Stimulated activated naive CD8-positive, alpha-beta T cell treated with anti-CD3 and anti-CD28 coated beads, Interleukin-15, Interleukin-2, amounts not matched to agents 100 U/mL and 50 U/mL, for 24 hours (primary cell): ENCODE data around the gene LYPD6.

Experiments used
- ATAC-seq: fragments of 150-1000 bp; cut with Tn5 transposase; one replicate; pipeline ENCODE4 v1.10.0; 2021
- DNase-seq: peaks from one replicate; pipeline ENCODE4 v3.0.0; 2021

Gene LYPD6

GRCh38 chr2:149348291-149348690, 17.9 kb downstream of the LYPD6 start:
- no peak for ATAC-seq
- no peak for DNase-seq

GRCh38 chr2:149353421-149353820, 23.0 kb downstream of the LYPD6 start:
- ATAC-seq = no peak
- no peak for DNase-seq

DNA sequence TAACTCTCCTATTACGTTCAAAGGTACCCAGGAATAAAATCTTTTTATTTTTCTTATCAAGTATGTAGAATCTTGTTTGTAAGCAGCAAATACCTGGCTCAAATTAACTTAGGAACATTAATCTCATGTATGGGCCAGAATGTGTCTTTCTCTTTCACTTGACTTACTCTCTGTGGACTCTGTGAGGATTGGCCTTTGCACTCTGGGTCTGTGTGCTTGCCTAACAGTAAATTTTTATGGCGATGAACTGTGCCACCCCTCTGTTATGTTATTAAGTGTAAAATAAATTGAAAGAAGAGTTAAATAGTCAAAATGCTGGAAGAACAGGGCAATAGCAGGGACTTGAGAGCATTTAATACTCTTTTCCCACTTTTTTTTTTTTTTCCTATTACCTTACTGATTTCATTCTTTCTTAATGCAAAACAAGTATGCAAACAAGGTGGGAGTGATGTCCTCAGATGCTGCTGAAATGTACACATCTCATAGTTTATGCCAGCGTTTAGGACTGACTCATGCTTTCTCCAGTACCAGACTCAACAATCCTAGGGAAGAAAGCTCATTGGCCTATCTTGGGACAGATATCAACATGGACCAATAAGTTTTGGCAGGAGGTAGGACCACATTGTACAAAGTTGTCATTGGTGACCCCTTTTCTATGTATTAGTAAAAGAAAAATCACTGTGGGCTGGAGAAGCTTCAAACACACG, 25.5 kb downstream of the LYPD6 start:
- no peak for ATAC-seq

GRCh38 chr2:149357058-149357457, 26.7 kb downstream of the LYPD6 start:
- DNase-seq (no peak), ATAC-seq (no peak)

More for the DNA sequence above, 25.5 kb downstream of the LYPD6 start:
- no peak for DNase-seq

GRCh38 chr2:149360106-149360505, 29.7 kb downstream of the LYPD6 start:
- ATAC-seq (no peak), DNase-seq (no peak)

GRCh38 chr2:149363958-149364357, 33.6 kb downstream of the LYPD6 start:
- DNase-seq = no peak
- no peak for ATAC-seq

DNA sequence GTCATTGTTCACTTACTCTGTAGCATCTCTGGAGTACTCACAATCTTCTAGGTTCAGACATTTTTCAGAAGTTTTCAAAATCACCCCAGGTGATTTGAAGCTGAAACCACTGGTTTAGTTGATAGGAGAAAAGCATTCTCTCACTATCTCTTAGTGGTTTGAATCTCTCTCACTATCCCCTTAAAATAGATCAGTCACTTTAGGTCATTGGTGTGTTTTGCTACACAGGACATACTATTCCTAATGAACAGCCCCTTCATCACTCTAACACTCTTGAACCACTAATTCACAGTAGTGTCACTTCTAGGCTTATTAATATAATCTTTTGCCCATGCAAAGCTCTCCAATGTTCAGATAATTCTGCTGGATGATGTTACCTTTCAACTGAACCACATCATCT, 34.5 kb downstream of the LYPD6 start:
- DNase-seq (no peak), ATAC-seq (no peak)

- DNase-seq = no peak
- ATAC-seq = no peak
Observed at GRCh38 chr2:149365931-149366583, 35.7 kb downstream of the LYPD6 start.

GRCh38 chr2:149370061-149370775, 39.8 kb downstream of the LYPD6 start:
- ATAC-seq (no peak), DNase-seq (no peak)

- ATAC-seq = no peak
Observed at GRCh38 chr2:149371476-149371875, 41.1 kb downstream of the LYPD6 start.

GRCh38 chr2:149375801-149376361, 45.5 kb downstream of the LYPD6 start:
- DNase-seq = no peak
- no peak for ATAC-seq

More at GRCh38 chr2:149371476-149371875, 41.1 kb downstream of the LYPD6 start:
- DNase-seq = no peak

DNA sequence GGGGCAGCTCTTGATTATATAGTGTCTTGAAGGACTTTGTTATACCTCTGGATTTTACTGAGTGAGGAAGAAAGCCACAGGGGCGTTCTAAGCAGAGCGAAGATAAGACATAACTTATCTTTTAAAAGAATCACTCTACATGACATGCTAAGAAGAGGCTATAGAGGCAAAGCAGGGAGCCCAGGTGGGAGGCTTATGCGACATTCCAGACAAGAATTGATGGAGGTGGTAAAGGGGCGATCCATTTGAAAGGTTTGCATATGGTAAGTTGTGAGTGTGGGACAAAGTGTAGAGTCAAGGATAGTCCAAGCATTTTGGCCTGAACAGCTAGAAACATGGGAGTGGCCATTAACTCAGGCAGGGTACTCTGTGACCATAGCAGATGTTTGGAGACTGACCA, 49.8 kb downstream of the LYPD6 start:
- DNase-seq (no peak), ATAC-seq (no peak)

- DNase-seq = no peak
- no peak for ATAC-seq
Observed at GRCh38 chr2:149383340-149383739, 53.0 kb downstream of the LYPD6 start.

- ATAC-seq (no peak), DNase-seq (no peak)
Observed at GRCh38 chr2:149385350-149385749, 55.0 kb downstream of the LYPD6 start.

DNA sequence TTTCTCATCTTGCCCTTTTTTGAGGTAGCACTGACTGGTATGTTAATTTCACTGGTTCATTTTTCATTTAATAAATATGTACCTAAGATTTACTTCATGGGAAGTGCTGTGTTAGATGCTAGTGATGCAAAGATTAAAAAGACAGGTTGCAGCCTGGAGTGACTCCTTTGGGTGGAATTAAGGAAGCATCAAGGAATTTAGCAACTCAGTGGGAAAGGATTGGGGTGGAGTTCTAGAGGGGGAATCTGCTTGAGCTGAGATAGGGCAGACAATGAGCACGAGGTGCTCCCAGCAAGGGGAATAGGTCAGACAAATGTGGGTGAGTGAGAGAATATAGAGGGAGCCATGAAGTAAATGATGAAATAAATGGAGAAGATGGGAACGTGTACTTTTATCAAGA, 57.0 kb downstream of the LYPD6 start:
- DNase-seq = no peak

DNA sequence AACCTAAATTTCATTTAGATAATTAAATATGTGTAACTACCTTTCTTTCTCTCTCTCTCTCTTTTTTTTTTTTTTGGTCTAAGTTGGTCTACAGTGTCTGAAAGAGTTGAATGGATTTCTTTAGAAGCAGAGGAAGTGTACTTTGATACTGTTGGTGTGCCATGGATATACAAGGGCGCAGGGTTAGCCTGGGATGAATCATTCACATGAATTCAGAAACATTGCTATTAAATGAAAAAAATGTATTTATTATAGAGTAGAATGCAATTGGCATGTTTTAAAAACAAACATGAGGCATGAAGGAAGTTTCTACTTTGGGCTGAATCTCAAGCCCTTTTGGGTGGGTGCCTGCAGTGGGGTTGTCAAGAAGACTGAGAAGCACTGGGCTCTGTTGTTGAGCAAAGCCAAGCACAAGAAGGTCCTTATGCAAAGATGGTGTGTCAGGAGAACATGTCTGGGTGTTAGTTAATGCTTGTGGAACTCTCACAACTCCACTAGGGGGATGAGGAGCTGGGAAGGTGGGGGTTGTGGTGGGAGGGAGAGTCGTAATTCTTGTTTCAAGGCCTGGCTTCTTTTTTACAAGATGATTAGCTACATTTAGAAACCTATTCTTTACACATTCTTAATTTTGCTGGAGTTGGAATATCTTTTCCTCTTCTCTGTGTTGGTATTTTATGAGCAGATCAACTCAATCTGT, 57.9 kb downstream of the LYPD6 start:
- DNase-seq = no peak
- no peak for ATAC-seq

More for the DNA sequence above, 57.0 kb downstream of the LYPD6 start:
- ATAC-seq = no peak

DNA sequence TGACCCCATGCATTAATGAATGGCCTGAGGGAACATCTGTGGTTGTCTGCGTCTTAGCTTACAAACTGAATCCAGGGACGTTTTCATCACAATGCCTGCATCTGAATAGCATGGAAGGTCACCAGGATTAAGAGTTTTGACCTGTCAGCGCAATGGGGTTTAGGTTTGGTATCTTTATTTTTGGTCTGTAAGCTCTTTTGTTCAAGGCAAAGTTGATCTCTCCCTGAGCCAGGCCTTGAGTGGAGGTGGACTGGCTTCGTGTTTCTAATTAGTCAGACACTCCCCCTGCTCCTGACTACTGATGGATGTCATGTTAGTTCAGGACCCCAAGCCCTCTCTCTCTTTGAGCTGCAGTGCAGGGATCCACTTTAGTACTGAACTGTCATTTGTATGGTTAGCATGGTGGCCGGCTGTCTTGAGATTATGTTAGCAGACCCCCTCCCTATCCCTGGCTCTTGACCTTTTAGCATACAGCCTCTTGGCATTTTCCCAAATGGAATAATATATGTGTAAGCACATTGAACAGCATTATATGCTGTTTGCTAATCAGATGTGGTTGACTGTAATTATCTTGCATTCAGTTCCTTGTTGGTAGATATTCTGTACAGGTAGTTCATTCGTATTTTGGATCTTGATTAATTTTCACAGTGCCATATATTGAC, 59.2 kb downstream of the LYPD6 start:
- ATAC-seq = no peak

GRCh38 chr2:149393614-149394013, 63.2 kb downstream of the LYPD6 start:
- DNase-seq (no peak), ATAC-seq (no peak)

More for the DNA sequence above, 59.2 kb downstream of the LYPD6 start:
- DNase-seq = no peak

- no peak for ATAC-seq
- no peak for DNase-seq
Observed at GRCh38 chr2:149394864-149395263, 64.5 kb downstream of the LYPD6 start.

GRCh38 chr2:149399934-149400615, 69.7 kb downstream of the LYPD6 start:
- ATAC-seq (no peak), DNase-seq (no peak)

GRCh38 chr2:149400997-149401396, 70.6 kb downstream of the LYPD6 start:
- ATAC-seq (no peak), DNase-seq (no peak)
